NK-92 treated with Interleukin-12 subunit alpha and Interleukin-12 subunit beta, amount 100 ng/mL, for 24 hours (cell line): ENCODE data around the gene MYO1H.

Source experiments
- DNase-seq: peaks from one replicate; lab custom pipeline; 2025; lab: John Stamatoyannopoulos, UW

MYO1H gene

GRCh38 chr12:109449845-109450532 is 102.3 kb downstream of the MYO1H start:
- DNase-seq: no peak

- no peak for DNase-seq
Observed at GRCh38 chr12:109450980-109451379, 103.3 kb downstream of the MYO1H start.

GRCh38 chr12:109451400-109451799 is 103.7 kb downstream of the MYO1H start:
- no peak for DNase-seq

- DNase-seq: no peak
Observed at GRCh38 chr12:109452489-109452888, 104.8 kb downstream of the MYO1H start.

- no peak for DNase-seq
Observed at GRCh38 chr12:109455706-109456105, 108.0 kb downstream of the MYO1H start.

- DNase-seq: no peak
Observed at GRCh38 chr12:109458086-109458485, 110.4 kb downstream of the MYO1H start.

- DNase-seq: no peak
Observed at GRCh38 chr12:109458771-109459208, 111.1 kb downstream of the MYO1H start.

- DNase-seq: no peak
Observed at GRCh38 chr12:109459247-109459646, 111.5 kb downstream of the MYO1H start.

GRCh38 chr12:109460538-109460937 is 112.8 kb downstream of the MYO1H start:
- no peak for DNase-seq

GRCh38 chr12:109461049-109461845 is 113.5 kb downstream of the MYO1H start:
- DNase-seq: no peak

GRCh38 chr12:109461846-109462756 is 114.4 kb downstream of the MYO1H start:
- no peak for DNase-seq

GRCh38 chr12:109462868-109463692 is 115.4 kb downstream of the MYO1H start:
- no peak for DNase-seq

- no peak for DNase-seq
Observed at GRCh38 chr12:109463756-109464155, 116.1 kb downstream of the MYO1H start.

GRCh38 chr12:109464642-109465351 is 117.1 kb downstream of the MYO1H start:
- no peak for DNase-seq

- DNase-seq: no peak
Observed at GRCh38 chr12:109466305-109466704, 118.6 kb downstream of the MYO1H start.

- DNase-seq: no peak
Observed at GRCh38 chr12:109466821-109467220, 119.1 kb downstream of the MYO1H start.

- no peak for DNase-seq
Observed at GRCh38 chr12:109467978-109468676, 120.4 kb downstream of the MYO1H start.

GRCh38 chr12:109469517-109469916 is 121.8 kb downstream of the MYO1H start:
- DNase-seq: no peak

- no peak for DNase-seq
Observed at GRCh38 chr12:109473006-109473405, 125.3 kb downstream of the MYO1H start.
